Tibial nerve (tissue), 4 donors: ENCODE results near the gene SCYGR1.
A peak's percentile ranks its signal among the peaks of the same experiment; 100 is the strongest.

ENCODE experiments used
- CTCF ChIP-seq, 5 experiments: fragments of 200-600 bp in 3 of 5; fragments of 450-650 bp in 2 of 5; sonication (generic) in 3 of 5; IDR thresholded peaks; one replicate each; pipeline ENCODE4 v1.5.1; 2016 to 2019; ENCODE audit warnings: antibody characterized with exemption in 5 of 5, mild to moderate bottlenecking in 3 of 5, moderate library complexity in 2 of 5
- EP300 ChIP-seq, 2 donors: sonication (generic); formaldehyde crosslinking; IDR thresholded peaks; one replicate each; pipeline ENCODE4 v1.6.1; 2017; ENCODE audit warnings: antibody characterized with exemption in 2 of 2, mild to moderate bottlenecking in 1 of 2
- POLR2A ChIP-seq, 2 donors: fragments of 450-650 bp; IDR thresholded peaks; one replicate each; pipeline ENCODE4 v1.6.1; 2017; ENCODE audit warnings: antibody characterized with exemption in 2 of 2, mild to moderate bottlenecking in 2 of 2, moderate library complexity in 2 of 2

- TF ChIP-seq CTCF (IDR thresholded peaks at IDR 0.05): no peak
- TF ChIP-seq POLR2A (IDR thresholded peaks at IDR 0.05): no peak
- peak in 1 of 2 donors; percentile 76 for TF ChIP-seq EP300 (IDR thresholded peaks at IDR 0.05)
Measured at GRCh38 chr2:227407591-227408151, 19.9 kb upstream of the SCYGR1 start.
